ENCODE measurements around the gene RSAD1.

Gene RSAD1

GRCh38 chr17:50484386-50485155, 5.9 kb downstream of the RSAD1 start:
- no peaks in the 10 kb centered on the region for H3K4me1 ChIP-seq (ENCODE audit: control insufficient read depth, low read depth, low read length)
- no peak overlapping the region for H3K9ac ChIP-seq (ENCODE audit: low read length)
- no peak overlapping the region for H3K27ac ChIP-seq (ENCODE audit: low read length)
- H3K4me3 ChIP-seq (ENCODE audit: low read length) = no peak overlapping the region
- H3K36me3 ChIP-seq (ENCODE audit: control insufficient read depth, low read depth, low read length) = peaks cover 24% of the 10 kb centered on the region
- H3K27me3 ChIP-seq (ENCODE audit: control insufficient read depth, insufficient read depth, low read length) = no peaks in the 10 kb centered on the region
- H3K9me3 ChIP-seq (ENCODE audit: control insufficient read depth, low read depth, low read length) = no peaks in the 10 kb centered on the region

- H3K4me1 ChIP-seq (ENCODE audit: control insufficient read depth, low read depth, low read length) = no peaks in the 10 kb centered on the region
- no peak overlapping the region for H3K9ac ChIP-seq (ENCODE audit: low read length)
- H3K9me3 ChIP-seq (ENCODE audit: control insufficient read depth, low read depth, low read length) = no peaks in the 10 kb centered on the region
- H3K27ac ChIP-seq (ENCODE audit: low read length) = no peak overlapping the region
- H3K36me3 ChIP-seq (ENCODE audit: control insufficient read depth, low read depth, low read length) = peaks cover 19% of the 10 kb centered on the region
- no peaks in the 10 kb centered on the region for H3K27me3 ChIP-seq (ENCODE audit: control insufficient read depth, insufficient read depth, low read length)
- no peak overlapping the region for H3K4me3 ChIP-seq (ENCODE audit: low read length)
Measured at GRCh38 chr17:50487213-50488096, 8.8 kb downstream of the RSAD1 start.

- H3K27ac ChIP-seq (ENCODE audit: low read length) = no peak overlapping the region
- H3K4me3 ChIP-seq (ENCODE audit: low read length) = no peak overlapping the region
- H3K36me3 ChIP-seq (ENCODE audit: control insufficient read depth, low read depth, low read length) = peaks cover 13% of the 10 kb centered on the region
- no peaks in the 10 kb centered on the region for H3K27me3 ChIP-seq (ENCODE audit: control insufficient read depth, insufficient read depth, low read length)
- H3K9me3 ChIP-seq (ENCODE audit: control insufficient read depth, low read depth, low read length) = no peaks in the 10 kb centered on the region
- no peaks in the 10 kb centered on the region for H3K4me1 ChIP-seq (ENCODE audit: control insufficient read depth, low read depth, low read length)
- H3K9ac ChIP-seq (ENCODE audit: low read length) = no peak overlapping the region
Measured at GRCh38 chr17:50488880-50489279, 10.2 kb downstream of the RSAD1 start.

- Histone ChIP-seq H3K27ac (ENCODE audit: low read length) (no peak overlapping the region), H3K9me3 (ENCODE audit: control insufficient read depth, low read depth, low read length) (no peaks in the 10 kb centered on the region), H3K4me3 (ENCODE audit: low read length) (no peak overlapping the region), H3K27me3 (ENCODE audit: control insufficient read depth, insufficient read depth, low read length) (no peaks in the 10 kb centered on the region), H3K4me1 (ENCODE audit: control insufficient read depth, low read depth, low read length) (no peaks in the 10 kb centered on the region), H3K36me3 (ENCODE audit: control insufficient read depth, low read depth, low read length) (no peaks in the 10 kb centered on the region), H3K9ac (ENCODE audit: low read length) (no peak overlapping the region)
Measured at GRCh38 chr17:50491505-50491904, 12.8 kb downstream of the RSAD1 start.

GRCh38 chr17:50492214-50492613, 13.6 kb downstream of the RSAD1 start:
- no peaks in the 10 kb centered on the region for H3K4me1 ChIP-seq (ENCODE audit: control insufficient read depth, low read depth, low read length)

GRCh38 chr17:50493744-50494143, 15.1 kb downstream of the RSAD1 start:
- H3K4me1 ChIP-seq (ENCODE audit: control insufficient read depth, low read depth, low read length) = no peaks in the 10 kb centered on the region
- H3K9me3 ChIP-seq (ENCODE audit: control insufficient read depth, low read depth, low read length) = no peaks in the 10 kb centered on the region
- H3K36me3 ChIP-seq (ENCODE audit: control insufficient read depth, low read depth, low read length) = no peaks in the 10 kb centered on the region
- H3K9ac ChIP-seq (ENCODE audit: low read length) = no peak overlapping the region
- no peaks in the 10 kb centered on the region for H3K27me3 ChIP-seq (ENCODE audit: control insufficient read depth, insufficient read depth, low read length)
- H3K27ac ChIP-seq (ENCODE audit: low read length) = no peak overlapping the region
- no peak overlapping the region for H3K4me3 ChIP-seq (ENCODE audit: low read length)

More at GRCh38 chr17:50492214-50492613, 13.6 kb downstream of the RSAD1 start:
- Histone ChIP-seq H3K27ac (ENCODE audit: low read length) (no peak overlapping the region), H3K27me3 (ENCODE audit: control insufficient read depth, insufficient read depth, low read length) (no peaks in the 10 kb centered on the region), H3K4me3 (ENCODE audit: low read length) (no peak overlapping the region), H3K9me3 (ENCODE audit: control insufficient read depth, low read depth, low read length) (no peaks in the 10 kb centered on the region), H3K9ac (ENCODE audit: low read length) (no peak overlapping the region), H3K36me3 (ENCODE audit: control insufficient read depth, low read depth, low read length) (no peaks in the 10 kb centered on the region)

- Histone ChIP-seq H3K4me3 (ENCODE audit: low read length) (no peak overlapping the region), H3K9me3 (ENCODE audit: control insufficient read depth, low read depth, low read length) (no peaks in the 10 kb centered on the region), H3K27ac (ENCODE audit: low read length) (no peak overlapping the region), H3K27me3 (ENCODE audit: control insufficient read depth, insufficient read depth, low read length) (no peaks in the 10 kb centered on the region), H3K4me1 (ENCODE audit: control insufficient read depth, low read depth, low read length) (no peaks in the 10 kb centered on the region), H3K9ac (ENCODE audit: low read length) (no peak overlapping the region), H3K36me3 (ENCODE audit: control insufficient read depth, low read depth, low read length) (no peaks in the 10 kb centered on the region)
Measured at GRCh38 chr17:50495217-50495823, 16.7 kb downstream of the RSAD1 start.

GRCh38 chr17:50495918-50496317, 17.3 kb downstream of the RSAD1 start:
- H3K27ac ChIP-seq (ENCODE audit: low read length) = no peak overlapping the region
- H3K9ac ChIP-seq (ENCODE audit: low read length) = no peak overlapping the region
- H3K4me1 ChIP-seq (ENCODE audit: control insufficient read depth, low read depth, low read length) = no peaks in the 10 kb centered on the region
- no peaks in the 10 kb centered on the region for H3K36me3 ChIP-seq (ENCODE audit: control insufficient read depth, low read depth, low read length)
- no peaks in the 10 kb centered on the region for H3K27me3 ChIP-seq (ENCODE audit: control insufficient read depth, insufficient read depth, low read length)
- no peak overlapping the region for H3K4me3 ChIP-seq (ENCODE audit: low read length)
- H3K9me3 ChIP-seq (ENCODE audit: control insufficient read depth, low read depth, low read length) = no peaks in the 10 kb centered on the region

- Histone ChIP-seq H3K4me3 (ENCODE audit: low read length) (no peak overlapping the region), H3K9me3 (ENCODE audit: control insufficient read depth, low read depth, low read length) (no peaks in the 10 kb centered on the region), H3K9ac (ENCODE audit: low read length) (no peak overlapping the region), H3K36me3 (ENCODE audit: control insufficient read depth, low read depth, low read length) (no peaks in the 10 kb centered on the region), H3K27ac (ENCODE audit: low read length) (no peak overlapping the region), H3K27me3 (ENCODE audit: control insufficient read depth, insufficient read depth, low read length) (no peaks in the 10 kb centered on the region), H3K4me1 (ENCODE audit: control insufficient read depth, low read depth, low read length) (no peaks in the 10 kb centered on the region)
Measured at GRCh38 chr17:50498021-50498874, 19.6 kb downstream of the RSAD1 start.

- H3K4me1 ChIP-seq (ENCODE audit: control insufficient read depth, low read depth, low read length) = peaks cover 8% of the 10 kb centered on the region
- no peak overlapping the region for H3K4me3 ChIP-seq (ENCODE audit: low read length)
- H3K9ac ChIP-seq (ENCODE audit: low read length) = no peak overlapping the region
- H3K27ac ChIP-seq (ENCODE audit: low read length) = no peak overlapping the region
- no peaks in the 10 kb centered on the region for H3K36me3 ChIP-seq (ENCODE audit: control insufficient read depth, low read depth, low read length)
- H3K9me3 ChIP-seq (ENCODE audit: control insufficient read depth, low read depth, low read length) = no peaks in the 10 kb centered on the region
- H3K27me3 ChIP-seq (ENCODE audit: control insufficient read depth, insufficient read depth, low read length) = no peaks in the 10 kb centered on the region
Measured at GRCh38 chr17:50499270-50499669, 20.6 kb downstream of the RSAD1 start.

- Histone ChIP-seq H3K27me3 (ENCODE audit: control insufficient read depth, insufficient read depth, low read length) (no peaks in the 10 kb centered on the region), H3K36me3 (ENCODE audit: control insufficient read depth, low read depth, low read length) (no peaks in the 10 kb centered on the region)
Measured at GRCh38 chr17:50499721-50500120, 21.1 kb downstream of the RSAD1 start.

More at GRCh38 chr17:50499721-50500120, 21.1 kb downstream of the RSAD1 start:
- Histone ChIP-seq H3K9ac (ENCODE audit: low read length) (no peak overlapping the region), H3K27ac (ENCODE audit: low read length) (no peak overlapping the region), H3K4me3 (ENCODE audit: low read length) (no peak overlapping the region), H3K9me3 (ENCODE audit: control insufficient read depth, low read depth, low read length) (no peaks in the 10 kb centered on the region), H3K4me1 (ENCODE audit: control insufficient read depth, low read depth, low read length) (peaks cover 8% of the 10 kb centered on the region)

Data from iPS-18a (cell line).